ENCODE data around the gene FAM217B.

The FAM217B gene

GRCh38 chr20:59992526-59993084 is 52.4 kb downstream of the FAM217B start:
- TF ChIP-seq, protein P1, sequence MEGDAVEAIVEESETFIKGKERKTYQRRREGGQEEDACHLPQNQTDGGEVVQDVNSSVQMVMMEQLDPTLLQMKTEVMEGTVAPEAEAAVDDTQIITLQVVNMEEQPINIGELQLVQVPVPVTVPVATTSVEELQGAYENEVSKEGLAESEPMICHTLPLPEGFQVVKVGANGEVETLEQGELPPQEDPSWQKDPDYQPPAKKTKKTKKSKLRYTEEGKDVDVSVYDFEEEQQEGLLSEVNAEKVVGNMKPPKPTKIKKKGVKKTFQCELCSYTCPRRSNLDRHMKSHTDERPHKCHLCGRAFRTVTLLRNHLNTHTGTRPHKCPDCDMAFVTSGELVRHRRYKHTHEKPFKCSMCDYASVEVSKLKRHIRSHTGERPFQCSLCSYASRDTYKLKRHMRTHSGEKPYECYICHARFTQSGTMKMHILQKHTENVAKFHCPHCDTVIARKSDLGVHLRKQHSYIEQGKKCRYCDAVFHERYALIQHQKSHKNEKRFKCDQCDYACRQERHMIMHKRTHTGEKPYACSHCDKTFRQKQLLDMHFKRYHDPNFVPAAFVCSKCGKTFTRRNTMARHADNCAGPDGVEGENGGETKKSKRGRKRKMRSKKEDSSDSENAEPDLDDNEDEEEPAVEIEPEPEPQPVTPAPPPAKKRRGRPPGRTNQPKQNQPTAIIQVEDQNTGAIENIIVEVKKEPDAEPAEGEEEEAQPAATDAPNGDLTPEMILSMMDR (IDR thresholded peaks at IDR 0.05; ENCODE audit: low read depth, low read length): no peak
- no peak for DNase-seq (ENCODE audit: low read depth, low spot score)
- in situ Hi-C loops (cut with HindIII; ENCODE audit: low sequenced_read_pairs): no loop called here

GRCh38 chr20:59993736-59994430 is 53.7 kb downstream of the FAM217B start:
- H3K4me3 ChIP-seq (ENCODE audit: low read depth, low read length): no peak overlapping the region
- DNase-seq (ENCODE audit: low read depth, low spot score): no peak
- TF ChIP-seq, protein P1 (IDR thresholded peaks at IDR 0.05; ENCODE audit: low read depth, low read length): no peak
- in situ Hi-C loops (cut with HindIII; ENCODE audit: low sequenced_read_pairs): no loop called here

More at GRCh38 chr20:59992526-59993084, 52.4 kb downstream of the FAM217B start:
- H3K4me3 ChIP-seq (ENCODE audit: low read depth, low read length): no peak overlapping the region

DNA sequence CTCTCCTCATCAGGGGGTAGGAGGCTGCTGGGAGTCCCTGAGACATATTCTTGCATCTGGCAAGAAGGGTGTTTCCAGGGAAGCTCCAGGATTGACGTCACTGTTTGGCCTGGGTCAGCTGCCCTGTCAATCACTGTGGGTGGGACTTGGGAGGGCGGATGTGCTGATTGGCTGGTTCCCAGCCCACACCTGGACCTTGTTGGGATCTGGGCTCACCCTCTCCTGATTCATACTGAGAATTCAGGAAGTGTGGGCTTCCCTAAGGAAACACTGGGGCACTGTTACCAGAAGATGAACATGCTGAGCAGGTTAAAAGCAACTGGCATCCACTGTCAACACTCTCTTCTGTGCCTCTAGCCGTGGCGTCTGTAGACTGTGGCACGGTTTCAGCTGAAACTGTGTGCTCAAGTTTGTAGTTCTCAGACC is 54.5 kb downstream of the FAM217B start:
- no peak overlapping the region for H3K4me3 ChIP-seq (ENCODE audit: low read depth, low read length)
- no peak for DNase-seq (ENCODE audit: low read depth, low spot score)
- in situ Hi-C loops (cut with HindIII; ENCODE audit: low sequenced_read_pairs): no loop called here
- TF ChIP-seq, protein P1 (IDR thresholded peaks at IDR 0.05; ENCODE audit: low read depth, low read length): no peak

DNA sequence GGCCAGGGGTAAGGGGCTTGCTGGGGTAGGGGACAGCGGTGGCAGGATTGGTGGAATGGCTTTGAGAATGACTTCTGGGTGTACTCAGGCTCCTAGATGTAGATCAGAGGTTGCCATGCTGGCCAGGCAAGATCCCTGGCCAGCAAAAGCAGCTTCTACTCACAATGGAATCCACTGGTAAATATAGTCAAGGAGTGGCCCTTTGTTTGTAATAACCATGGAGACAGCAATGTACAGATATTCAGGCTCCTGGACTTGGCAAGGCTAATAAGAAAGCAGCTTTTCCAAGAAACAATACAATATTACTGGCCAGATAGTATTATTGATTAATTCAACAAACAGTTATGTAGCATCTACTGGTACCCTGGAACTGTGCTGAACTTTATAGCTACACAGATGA is 55.9 kb downstream of the FAM217B start:
- H3K4me3 ChIP-seq (ENCODE audit: low read depth, low read length): no peak overlapping the region
- TF ChIP-seq, protein P1 (IDR thresholded peaks at IDR 0.05; ENCODE audit: low read depth, low read length): no peak
- in situ Hi-C loops (cut with HindIII; ENCODE audit: low sequenced_read_pairs): no loop called here
- no peak for DNase-seq (ENCODE audit: low read depth, low spot score)

DNA sequence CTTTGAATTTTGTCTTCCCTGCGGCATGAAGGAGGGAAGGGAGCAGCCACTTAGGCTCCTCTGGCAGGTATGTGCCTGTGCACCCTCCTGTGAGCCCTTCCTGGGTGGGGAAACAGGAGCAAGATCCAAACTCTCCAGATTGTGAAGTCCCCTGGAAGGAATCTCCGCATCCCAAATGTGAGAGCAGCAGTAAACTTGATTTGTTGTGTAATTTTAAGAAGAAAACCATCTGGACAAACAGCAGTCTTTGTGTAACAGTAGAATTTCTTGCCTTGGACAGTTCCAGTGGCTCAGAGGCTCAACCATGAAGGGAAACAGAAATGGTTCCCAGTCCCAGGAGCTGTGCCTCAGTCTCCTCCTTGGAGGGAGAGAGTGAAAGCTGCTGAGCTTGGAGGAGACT is 57.7 kb downstream of the FAM217B start:
- DNase-seq (ENCODE audit: low read depth, low spot score): no peak
- TF ChIP-seq, protein P1 (IDR thresholded peaks at IDR 0.05; ENCODE audit: low read depth, low read length): no peak
- in situ Hi-C loops (cut with HindIII; ENCODE audit: low sequenced_read_pairs): no loop called here
- no peak overlapping the region for H3K4me3 ChIP-seq (ENCODE audit: low read depth, low read length)
